Testis (tissue), 2 donors: ENCODE results near the gene CRIP3.

Experiments
- POLR2A ChIP-seq: fragments of 450-650 bp; IDR thresholded peaks from one replicate; pipeline ENCODE4 v1.6.1; 2017; ENCODE audit warnings: antibody characterized with exemption, mild to moderate bottlenecking, moderate library complexity
- TF ChIP-seq, protein P1 (sequence below), 3 experiments: fragments of 450-650 bp in 2 of 3; fragments of 200-600 bp in 1 of 3; sonication (generic) in 1 of 3; IDR thresholded peaks; one replicate each; pipeline ENCODE4 v1.5.1; 2016 to 2019; ENCODE audit warnings: antibody characterized with exemption in 3 of 3, mild to moderate bottlenecking in 2 of 3, moderate library complexity in 1 of 3

DNA sequence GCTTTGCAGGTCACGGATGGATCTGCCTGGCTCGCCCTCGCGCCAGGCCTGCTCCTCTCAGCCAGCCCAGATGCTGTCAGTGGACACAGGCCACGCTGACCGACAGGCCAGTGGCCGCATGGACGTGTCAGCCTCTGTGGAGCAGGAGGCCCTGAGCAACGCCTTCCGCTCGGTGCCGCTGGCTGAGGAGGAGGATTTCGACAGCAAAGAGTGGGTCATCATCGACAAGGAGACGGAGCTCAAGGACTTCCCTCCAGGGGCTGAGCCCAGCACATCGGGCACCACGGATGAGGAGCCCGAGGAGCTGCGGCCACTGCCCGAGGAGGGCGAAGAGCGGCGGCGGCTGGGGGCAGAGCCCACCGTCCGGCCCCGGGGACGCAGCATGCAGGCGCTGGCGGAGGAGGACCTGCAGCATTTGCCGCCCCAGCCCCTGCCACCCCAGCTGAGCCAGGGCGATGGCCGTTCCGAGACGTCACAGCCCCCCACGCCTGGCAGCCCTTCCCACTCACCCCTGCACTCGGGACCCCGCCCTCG, 45.8 kb downstream of the CRIP3 start:
- TF ChIP-seq, protein P1, sequence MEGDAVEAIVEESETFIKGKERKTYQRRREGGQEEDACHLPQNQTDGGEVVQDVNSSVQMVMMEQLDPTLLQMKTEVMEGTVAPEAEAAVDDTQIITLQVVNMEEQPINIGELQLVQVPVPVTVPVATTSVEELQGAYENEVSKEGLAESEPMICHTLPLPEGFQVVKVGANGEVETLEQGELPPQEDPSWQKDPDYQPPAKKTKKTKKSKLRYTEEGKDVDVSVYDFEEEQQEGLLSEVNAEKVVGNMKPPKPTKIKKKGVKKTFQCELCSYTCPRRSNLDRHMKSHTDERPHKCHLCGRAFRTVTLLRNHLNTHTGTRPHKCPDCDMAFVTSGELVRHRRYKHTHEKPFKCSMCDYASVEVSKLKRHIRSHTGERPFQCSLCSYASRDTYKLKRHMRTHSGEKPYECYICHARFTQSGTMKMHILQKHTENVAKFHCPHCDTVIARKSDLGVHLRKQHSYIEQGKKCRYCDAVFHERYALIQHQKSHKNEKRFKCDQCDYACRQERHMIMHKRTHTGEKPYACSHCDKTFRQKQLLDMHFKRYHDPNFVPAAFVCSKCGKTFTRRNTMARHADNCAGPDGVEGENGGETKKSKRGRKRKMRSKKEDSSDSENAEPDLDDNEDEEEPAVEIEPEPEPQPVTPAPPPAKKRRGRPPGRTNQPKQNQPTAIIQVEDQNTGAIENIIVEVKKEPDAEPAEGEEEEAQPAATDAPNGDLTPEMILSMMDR (IDR thresholded peaks at IDR 0.05): no peak
- no peak for TF ChIP-seq POLR2A
